PC-3 (cell line): ENCODE results near the gene ZNF182.
"Not testable (repeated sequence)": the region's sequence is repeated elsewhere in the genome, so short reads cannot be mapped to it uniquely, and the experiment has no call there.

Source experiments
- EZH2 ChIP-seq: fragments of 300-600 bp; sonication (generic); IDR thresholded peaks from one replicate; pipeline ENCODE4 v1.6.1; 2017; ENCODE audit warnings: antibody characterized with exemption, mild to moderate bottlenecking, low read length; ENCODE audit not compliant: unreplicated experiment
- TF ChIP-seq, protein P1 (sequence below): fragments of 300-600 bp; sonication (generic); conservative IDR thresholded peaks from 2 replicates; pipeline ENCODE4 v1.5.1; 2017; ENCODE audit warnings: antibody characterized with exemption, low read depth, mild to moderate bottlenecking, low read length

DNA sequence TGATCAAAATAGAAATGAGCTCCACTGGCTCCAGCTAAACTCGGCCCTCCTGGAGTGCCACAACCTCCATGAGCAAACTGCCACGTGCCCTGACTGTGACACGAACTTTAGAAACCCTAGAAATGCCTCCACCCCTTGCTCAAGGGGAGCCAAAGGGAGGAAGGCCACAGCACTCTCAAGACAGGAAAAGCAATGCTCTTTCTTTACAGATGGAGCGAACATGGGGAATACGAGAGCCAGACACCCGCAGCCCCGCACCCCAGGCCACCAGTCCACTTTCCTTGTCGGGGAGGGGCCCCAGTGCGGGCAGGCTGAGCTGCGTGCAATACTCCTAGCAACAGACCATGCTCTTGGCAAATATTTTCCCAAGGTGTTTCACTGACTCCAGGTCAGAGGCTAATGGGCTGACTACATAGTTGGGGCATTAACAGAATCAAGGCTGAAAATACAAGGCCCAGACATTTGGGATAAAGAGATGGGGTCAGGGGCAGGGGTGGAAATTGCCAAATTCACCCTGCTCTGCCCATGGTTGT, 26.9 kb upstream of the ZNF182 start:
- TF ChIP-seq, protein P1, sequence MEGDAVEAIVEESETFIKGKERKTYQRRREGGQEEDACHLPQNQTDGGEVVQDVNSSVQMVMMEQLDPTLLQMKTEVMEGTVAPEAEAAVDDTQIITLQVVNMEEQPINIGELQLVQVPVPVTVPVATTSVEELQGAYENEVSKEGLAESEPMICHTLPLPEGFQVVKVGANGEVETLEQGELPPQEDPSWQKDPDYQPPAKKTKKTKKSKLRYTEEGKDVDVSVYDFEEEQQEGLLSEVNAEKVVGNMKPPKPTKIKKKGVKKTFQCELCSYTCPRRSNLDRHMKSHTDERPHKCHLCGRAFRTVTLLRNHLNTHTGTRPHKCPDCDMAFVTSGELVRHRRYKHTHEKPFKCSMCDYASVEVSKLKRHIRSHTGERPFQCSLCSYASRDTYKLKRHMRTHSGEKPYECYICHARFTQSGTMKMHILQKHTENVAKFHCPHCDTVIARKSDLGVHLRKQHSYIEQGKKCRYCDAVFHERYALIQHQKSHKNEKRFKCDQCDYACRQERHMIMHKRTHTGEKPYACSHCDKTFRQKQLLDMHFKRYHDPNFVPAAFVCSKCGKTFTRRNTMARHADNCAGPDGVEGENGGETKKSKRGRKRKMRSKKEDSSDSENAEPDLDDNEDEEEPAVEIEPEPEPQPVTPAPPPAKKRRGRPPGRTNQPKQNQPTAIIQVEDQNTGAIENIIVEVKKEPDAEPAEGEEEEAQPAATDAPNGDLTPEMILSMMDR = not testable (repeated sequence)
- TF ChIP-seq EZH2 = not testable (repeated sequence)
